Astrocyte (in vitro differentiated cells and primary cell): Measurements from ENCODE around the gene PASK.
"Not testable (repeated sequence)": the region's sequence is repeated elsewhere in the genome, so short reads cannot be mapped to it uniquely, and the experiment has no call there.

Experiments
- CTCF ChIP-seq: IDR thresholded peaks from 2 replicates; pipeline ENCODE4 v1.5.1; 2011; ENCODE audit warnings: low read depth, mild to moderate bottlenecking, inconsistent platforms, low read length, moderate library complexity; ENCODE audit not compliant: insufficient read depth
- EZH2 ChIP-seq: IDR thresholded peaks from 2 replicates; pipeline ENCODE4 v1.6.1; 2012; ENCODE audit warnings: mild to moderate bottlenecking, low read length, inconsistent platforms; ENCODE audit not compliant: insufficient read depth

- not testable (repeated sequence) for TF ChIP-seq CTCF, EZH2
Observed at GRCh38 chr2:241197246-241197645, 48.0 kb upstream of the PASK start.
